ENCODE data around the gene CCDC142.
"Not testable (repeated sequence)": the region's sequence is repeated elsewhere in the genome, so short reads cannot be mapped to it uniquely, and the experiment has no call there.

Gene CCDC142

GRCh38 chr2:74462786-74463105 is 20.1 kb downstream of the CCDC142 start:
- Histone ChIP-seq H3K4me3 (ENCODE audit: low read depth, low read length) (no peak overlapping the region), H3K36me3 (no peaks in the 10 kb centered on the region; the same call in 1 of the 2 replicates), H3K4me1 (no peaks in the 10 kb centered on the region), H3K9me3 (no peaks in the 10 kb centered on the region), H3K27me3 (no peaks in the 10 kb centered on the region)
- no peak for TF ChIP-seq CTCF (IDR thresholded peaks at IDR 0.05; ENCODE audit: low read depth, low read length)
- DNase-seq = no peak

GRCh38 chr2:74462054-74462785 is 20.6 kb downstream of the CCDC142 start:
- Histone ChIP-seq H3K27me3 (no peaks in the 10 kb centered on the region), H3K4me1 (no peaks in the 10 kb centered on the region), H3K4me3 (ENCODE audit: low read depth, low read length) (no peak overlapping the region), H3K36me3 (no peaks in the 10 kb centered on the region; the same call in 1 of the 2 replicates), H3K9me3 (no peaks in the 10 kb centered on the region)
- no peak for DNase-seq
- TF ChIP-seq CTCF (IDR thresholded peaks at IDR 0.05; ENCODE audit: low read depth, low read length) = no peak

GRCh38 chr2:74461187-74462053 is 21.4 kb downstream of the CCDC142 start:
- Histone ChIP-seq H3K4me3 (ENCODE audit: low read depth, low read length) (no peak overlapping the region), H3K4me1 (no peaks in the 10 kb centered on the region), H3K36me3 (no peaks in the 10 kb centered on the region; the same call in 1 of the 2 replicates), H3K27me3 (no peaks in the 10 kb centered on the region), H3K9me3 (no peaks in the 10 kb centered on the region)
- peak; percentile 38 for TF ChIP-seq CTCF (IDR thresholded peaks at IDR 0.05; ENCODE audit: low read depth, low read length)
- peak; percentile 25 for DNase-seq

GRCh38 chr2:74460187-74460586 is 22.6 kb downstream of the CCDC142 start:
- not testable (repeated sequence) for H3K9me3 ChIP-seq; H3K27me3 ChIP-seq; H3K36me3 ChIP-seq; H3K4me3 ChIP-seq (ENCODE audit: low read depth, low read length); DNase-seq; H3K4me1 ChIP-seq

GRCh38 chr2:74459503-74460118 is 23.2 kb downstream of the CCDC142 start:
- not testable (repeated sequence) for H3K27me3 ChIP-seq, H3K4me1 ChIP-seq, DNase-seq, H3K36me3 ChIP-seq, H3K9me3 ChIP-seq
- peak overlapping the region; percentile 85; the same call in 1 of the 2 replicates for H3K4me3 ChIP-seq (ENCODE audit: low read depth, low read length)

DNA sequence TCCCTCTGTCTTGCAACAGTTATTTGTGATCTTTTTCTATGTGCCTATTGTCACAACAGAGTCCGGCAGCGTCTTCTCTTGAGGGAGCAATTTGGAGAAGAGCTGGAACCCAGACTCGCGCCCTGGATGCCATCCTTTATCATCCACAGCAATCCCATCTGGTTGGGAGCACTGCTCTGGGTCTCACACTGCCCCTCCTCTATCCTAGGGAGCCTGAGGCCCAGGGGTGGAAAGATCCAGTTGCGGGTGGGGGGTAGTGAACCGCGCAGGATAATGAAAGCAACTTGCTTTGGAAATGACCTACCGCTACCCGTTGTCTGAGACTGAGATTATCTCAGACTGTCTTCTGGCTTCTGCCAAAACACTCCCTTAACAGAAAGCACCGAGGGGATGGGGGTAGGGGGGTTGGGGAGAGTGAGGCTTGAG is 23.8 kb downstream of the CCDC142 start:
- Histone ChIP-seq H3K4me3 (ENCODE audit: low read depth, low read length) (peak overlapping the region; percentile 85), H3K9me3 (no peaks in the 10 kb centered on the region), H3K4me1 (no peaks in the 10 kb centered on the region), H3K27me3 (no peaks in the 10 kb centered on the region), H3K36me3 (no peaks in the 10 kb centered on the region; the same call in 1 of the 2 replicates)
- no peak for DNase-seq
- no peak for TF ChIP-seq CTCF (IDR thresholded peaks at IDR 0.05; ENCODE audit: low read depth, low read length)

Measured in BE2C (cell line).